ENCODE data around the gene RPP25L.

The RPP25L gene

DNA sequence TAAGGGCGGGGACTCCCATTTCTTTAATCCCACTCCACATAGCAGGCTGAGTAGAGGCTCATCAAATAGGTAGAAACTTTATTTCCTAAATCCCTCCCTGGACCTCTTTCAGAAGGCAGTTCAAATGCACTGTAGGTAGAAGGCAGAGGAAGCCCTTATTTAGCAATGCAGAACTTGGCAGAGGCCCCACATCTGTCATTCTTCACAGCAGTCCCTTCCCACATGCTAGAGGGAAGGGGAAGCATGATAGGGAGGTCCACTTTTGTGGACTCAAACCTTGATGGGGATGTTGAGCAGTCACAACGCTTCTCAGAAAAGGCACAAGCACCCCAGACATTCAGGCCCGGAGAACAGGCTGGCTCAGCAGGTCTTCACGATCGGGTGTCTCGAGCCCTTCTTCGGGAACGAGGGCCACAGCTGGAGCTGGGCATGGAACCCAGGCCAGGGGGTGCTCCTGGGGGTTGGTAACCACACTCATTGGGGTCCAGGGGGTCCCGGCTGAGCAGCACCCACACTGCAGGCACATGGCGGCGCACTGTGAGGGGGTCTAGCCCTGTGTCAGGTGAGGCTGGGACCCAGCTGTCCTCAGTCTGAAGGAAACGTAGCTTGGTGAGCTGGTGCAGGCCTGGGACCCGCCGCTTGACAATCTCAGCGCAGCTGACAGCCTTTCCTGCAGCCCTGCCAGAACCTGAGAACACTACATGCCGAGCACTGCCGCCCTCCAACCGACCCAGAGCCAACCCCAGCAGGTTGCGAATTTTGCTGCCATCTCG, 1.3 kb downstream of the RPP25L start:
- no peak for DNase-seq

DNA sequence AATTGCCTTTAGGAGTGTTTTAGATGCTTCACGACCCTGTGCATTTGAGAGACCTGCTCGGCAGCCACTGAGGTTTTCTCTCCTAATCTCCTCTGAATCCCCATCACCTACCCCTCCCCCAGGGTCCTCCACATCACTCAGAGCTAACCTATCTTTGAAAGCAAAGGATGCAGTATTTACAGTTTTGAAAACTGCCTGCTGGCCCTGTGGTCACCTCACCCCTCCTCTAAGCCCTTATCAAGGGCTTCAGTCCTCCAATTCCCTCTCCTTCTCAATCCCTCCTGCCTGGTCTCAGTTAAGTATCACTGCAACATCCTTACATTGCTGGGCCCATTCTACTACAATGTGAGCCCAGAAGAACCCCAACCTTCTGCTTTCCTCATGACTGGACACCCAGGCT, 4.6 kb downstream of the RPP25L start:
- no peak for DNase-seq

DNA sequence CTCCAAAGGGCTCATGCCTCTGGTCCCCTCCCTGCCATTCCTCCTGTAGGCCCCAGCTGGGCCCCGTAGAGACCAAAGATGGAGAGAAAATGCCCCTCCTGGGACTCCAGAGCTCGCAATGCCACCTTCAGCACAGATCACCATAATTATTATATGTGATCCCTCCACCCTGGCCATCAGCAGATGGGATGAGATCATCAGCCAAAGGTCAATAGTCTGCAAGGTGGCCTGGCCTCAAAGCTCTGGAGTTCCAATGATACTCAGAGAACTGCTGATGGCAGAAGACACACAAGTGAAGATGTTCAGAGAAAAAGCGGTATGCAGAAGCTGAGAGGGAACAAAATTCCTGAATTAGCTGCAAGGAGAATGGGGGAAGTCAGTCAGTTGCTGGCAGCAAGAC, 5.0 kb downstream of the RPP25L start:
- DNase-seq = no peak

DNA sequence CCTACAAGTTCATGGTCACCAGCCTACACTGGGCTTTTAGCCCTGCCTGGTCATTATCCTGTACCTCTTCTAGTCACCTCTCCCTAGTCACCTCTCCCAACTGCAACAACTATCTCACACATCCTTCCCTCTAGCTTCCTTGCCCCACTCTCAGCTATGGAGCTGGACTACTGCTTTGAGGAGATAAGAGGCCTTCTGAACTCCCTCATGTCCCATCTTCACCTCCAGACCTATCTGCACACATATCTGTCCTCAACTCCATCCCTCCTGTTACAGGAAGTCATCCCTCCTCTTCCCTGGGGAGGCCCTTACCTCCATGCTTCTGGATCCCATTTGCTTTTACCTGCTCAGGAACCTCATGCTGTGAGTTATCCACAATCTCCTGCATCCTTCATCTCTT, 5.7 kb downstream of the RPP25L start:
- DNase-seq = no peak

DNA sequence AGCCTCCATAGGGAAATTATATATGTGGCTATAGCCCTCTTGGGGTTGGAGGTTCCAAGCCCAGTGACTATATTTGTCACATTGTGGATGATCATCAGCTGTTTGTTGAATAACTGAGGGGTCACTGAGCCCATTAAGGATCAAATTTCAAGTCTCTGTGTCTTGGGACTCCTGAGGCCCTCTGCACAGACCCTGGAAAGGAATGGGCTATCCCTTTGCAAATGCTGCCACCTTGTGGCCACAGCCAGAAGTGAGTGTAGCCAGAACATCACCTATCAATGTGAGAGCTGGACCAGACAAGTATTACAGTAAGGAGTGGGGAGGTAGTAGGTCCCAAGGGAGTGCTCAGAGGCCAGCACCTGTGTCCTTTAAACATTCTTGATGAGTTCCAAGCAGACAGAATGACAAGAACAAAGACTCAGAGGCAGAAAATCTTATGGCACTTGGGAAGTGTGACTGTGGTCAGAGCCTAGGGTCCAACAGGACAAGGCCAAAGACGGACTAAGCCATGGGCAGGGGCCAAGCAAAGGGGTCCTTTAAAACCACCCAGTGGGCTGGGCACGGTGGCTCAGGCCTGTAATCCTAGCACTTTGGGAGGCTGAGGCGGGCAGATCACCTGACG, 8.2 kb downstream of the RPP25L start:
- peak; percentile 69 for DNase-seq

DNA sequence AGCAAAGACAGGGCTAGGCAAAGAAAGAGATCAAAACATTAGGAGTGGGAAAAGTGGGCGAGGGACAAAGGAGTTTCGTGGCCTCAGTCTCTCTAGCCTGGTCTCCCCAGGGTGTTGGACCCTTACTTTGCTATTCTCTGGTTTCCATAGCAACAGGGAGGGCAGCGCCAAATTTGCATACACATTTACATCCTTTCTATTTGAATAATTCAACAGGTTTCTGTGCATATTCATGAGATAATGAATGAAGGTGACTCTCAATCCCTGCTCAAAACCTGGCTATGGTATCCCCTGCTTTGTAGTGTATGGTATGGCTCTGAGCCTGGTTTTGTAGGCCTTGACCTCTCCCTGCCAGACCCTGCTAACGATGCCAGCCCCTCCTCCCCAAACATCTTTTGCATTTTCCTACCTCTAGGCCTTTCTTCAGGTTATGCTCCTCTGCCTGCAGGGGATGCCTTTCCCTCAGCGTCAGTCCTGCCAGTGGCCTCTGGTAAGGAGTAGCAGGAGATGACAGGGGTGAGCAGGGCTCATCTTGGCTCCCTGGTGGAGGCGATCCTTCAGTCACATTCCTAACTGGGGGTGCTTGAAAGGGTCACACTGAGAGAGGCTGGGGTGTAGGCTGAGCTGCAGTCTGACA, 9.8 kb downstream of the RPP25L start:
- DNase-seq = no peak

DNA sequence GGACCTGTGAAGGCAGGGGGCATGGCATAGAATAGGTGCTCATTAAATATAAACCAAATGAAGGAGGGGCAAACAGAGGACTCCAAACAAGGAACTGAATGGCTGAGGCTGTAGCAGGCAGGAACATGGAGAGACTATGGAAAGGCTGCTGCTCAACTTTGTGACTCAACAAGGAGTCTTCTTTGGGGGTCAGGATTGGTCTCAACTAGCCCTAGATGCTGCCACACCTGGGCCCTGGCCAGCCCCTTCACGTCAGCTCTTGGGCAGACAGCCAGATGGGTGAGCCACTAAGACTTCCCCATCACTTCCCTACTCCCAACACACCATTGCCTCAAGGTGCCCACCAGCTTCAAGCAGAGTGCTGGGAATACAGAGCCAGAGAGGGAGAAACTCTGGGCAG, 11.0 kb downstream of the RPP25L start:
- no peak for DNase-seq

DNA sequence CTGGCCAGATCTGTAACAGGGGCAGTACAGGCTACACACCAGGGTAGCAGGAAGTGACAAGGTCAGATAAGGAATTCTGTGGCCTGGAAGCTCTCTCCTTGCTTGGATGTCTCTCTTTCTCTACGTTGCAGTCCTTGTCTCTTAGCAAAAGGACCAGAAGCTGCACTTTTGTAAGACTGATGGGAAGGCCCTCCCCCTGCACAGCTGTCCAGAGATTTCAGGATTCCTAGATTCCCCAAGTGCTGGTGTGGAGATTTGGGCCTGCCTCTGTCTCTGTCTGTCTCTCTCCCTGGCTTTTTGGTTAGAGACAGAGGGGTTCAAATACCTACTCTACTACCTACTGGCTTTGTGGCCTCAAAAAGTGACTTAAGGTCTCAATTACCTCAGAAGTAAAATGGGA, 12.4 kb downstream of the RPP25L start:
- no peak for DNase-seq

DNA sequence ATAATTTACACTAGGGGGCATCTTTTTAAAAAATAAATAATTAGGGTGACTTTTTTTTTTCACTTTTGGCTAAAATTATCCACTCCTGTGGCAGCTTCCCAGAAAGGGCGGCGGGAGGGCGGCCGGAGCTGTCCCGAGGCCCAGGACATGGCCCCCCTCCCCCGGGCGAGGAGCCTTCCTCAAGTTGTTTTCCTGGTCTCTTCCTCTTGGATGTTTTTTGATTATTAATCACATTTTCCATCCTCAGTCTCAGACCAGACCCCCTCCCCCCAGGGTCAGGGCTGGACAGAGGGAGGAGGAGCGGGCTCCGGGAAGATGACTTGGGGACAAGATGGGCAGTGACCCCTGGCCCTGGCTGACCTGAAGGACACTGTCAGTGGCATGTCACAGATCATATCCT, 17.7 kb downstream of the RPP25L start:
- no peak for DNase-seq

DNA sequence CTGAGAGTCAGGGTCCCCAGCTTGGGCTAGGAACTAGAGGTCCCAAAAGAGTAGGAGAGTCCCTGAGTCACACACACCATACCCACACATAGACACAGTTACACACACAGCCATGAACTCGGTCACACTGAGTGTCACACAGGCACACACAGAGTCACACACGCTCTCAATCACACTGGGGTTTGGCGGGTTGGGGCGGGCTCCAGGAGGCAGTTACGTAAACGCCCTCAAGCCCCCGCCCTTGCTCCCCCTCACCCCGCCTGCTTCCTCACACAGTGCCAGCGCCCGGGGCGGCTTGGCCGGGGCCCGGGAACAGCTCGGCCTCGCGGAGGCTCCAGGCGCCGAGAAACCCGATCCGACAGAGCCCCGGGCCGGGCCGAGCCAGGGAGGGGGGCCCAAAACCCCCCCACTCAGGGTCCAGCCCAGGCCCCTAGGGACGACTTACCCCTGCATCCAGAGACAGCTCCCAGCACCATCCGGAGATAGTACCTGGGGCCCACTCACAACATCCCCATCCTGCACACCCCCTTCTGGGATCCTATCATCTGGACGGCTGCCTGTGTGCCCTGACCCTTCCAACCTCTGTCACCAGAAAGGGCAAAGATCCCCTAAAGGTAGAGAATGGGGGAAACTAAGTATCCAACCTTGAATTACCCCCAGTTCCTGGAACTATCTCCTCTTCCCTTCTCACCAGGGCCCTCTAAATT, 18.8 kb downstream of the RPP25L start:
- DNase-seq = peak; percentile 29

DNA sequence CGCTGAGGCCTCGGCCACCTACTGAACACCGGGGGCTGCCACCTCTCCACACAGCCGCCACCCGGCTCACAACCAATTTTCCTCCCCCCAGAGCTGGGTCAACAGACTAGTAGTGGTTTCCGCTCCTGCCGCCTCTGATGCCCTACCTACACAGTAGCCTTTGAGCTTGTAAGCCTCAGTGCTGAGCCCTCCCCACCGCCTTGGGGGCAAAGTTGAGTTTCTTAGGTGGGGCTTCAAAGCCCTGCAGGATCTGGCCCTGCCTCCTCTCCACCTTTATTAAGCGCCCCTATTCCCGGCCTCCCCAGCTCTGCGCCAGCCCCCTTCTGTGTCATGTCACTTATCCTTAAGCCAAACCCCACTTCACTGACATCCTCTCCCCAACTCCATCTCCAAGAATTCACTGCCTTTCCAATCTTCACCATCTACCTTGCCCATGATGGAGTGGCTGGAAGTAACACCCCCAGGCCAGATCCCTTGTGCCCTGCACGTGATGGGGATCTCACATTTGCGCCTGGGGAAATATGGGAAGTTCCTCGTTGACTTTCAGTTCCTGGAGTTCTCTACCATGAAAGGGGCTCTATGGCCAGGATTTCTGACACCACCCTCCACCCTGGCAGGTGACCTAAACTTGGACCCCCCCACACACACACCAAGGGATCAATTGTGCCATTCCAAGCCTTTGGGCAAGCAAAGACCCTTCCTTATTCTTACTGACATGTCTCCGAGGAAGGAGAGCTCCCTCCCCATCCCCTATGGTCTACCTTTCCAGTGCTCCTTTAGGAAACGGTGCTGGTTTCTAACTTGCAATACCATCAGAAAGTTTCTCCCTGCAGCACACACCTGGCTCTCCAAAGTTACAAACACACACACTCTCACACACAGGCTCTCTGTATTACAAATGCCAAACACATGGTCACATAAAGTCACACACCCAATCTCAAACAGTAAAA, 19.7 kb downstream of the RPP25L start:
- DNase-seq = no peak

DNA sequence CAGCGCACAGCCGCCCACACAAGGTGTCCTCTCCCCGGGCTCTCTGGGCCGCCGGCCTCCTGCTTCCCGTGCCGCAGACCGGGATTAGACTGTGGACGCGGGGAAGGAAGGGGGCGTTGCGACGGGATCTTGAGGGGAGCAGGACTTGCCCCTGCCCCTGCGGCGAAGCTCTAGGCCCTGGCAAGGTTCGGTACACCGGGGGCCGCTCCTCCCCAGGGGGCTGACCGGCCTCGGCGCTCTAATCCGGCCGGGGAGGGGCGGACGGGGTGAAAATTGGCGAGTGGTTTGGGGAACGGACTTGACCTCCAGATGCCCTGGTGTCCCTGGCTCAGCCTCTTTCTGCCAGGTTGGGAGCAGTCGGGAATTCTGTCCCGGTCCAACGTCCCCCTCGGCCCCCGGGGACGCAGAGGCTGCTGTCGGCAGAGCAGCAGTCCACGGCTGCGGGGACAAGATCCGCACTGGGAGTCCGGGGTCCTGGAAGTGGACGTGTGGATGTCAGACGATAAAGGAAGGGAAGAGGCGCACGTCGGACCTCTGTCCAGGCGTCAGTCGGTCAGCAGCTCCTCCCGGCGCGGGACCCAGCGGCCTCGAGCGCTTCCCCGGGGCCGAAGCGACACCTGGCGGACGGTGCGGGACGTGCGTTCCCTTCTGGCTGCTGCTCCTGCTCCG, 20.5 kb downstream of the RPP25L start:
- DNase-seq = peak; percentile 19

DNA sequence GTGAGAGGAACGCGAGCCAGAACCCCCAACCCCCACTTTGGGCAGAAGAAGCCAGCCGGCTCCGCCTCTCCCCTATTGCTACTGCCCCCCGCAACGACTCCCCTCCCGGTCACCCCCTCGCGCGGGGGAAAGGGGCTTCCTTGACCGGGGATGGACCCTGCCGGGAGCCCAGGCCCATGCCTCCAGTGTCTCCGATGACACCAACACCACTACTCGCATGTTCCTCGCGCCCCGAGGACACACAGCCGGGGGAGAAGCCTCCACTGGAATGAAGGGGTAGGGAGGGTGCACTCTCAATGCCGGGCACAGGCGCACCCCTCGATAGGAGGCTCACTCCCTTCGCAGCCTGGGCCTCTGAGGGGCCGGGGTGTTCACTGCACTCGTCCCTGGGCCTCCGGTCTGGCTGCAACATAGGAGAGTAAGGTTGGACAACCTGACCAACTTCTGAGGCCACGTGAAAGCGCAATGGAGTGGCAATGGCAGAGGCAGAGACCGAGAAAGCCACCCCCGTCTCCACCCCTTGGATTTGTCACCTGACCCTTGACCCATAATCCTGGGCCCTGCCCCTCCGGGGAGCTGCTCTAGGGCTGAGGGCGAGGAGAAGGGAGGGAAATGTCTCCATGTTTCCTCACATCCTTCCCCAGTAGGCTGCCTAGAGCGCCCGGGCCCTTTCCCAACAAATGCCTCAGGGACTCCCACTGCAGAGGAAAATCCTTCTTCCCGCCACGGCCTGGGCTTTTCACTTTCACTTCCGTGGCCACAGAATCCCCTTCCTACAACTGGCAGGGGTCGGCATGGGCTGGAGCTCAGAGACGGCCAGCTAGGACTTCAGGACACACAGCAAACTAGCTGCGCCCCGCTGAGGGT, 21.3 kb downstream of the RPP25L start:
- DNase-seq = no peak

DNA sequence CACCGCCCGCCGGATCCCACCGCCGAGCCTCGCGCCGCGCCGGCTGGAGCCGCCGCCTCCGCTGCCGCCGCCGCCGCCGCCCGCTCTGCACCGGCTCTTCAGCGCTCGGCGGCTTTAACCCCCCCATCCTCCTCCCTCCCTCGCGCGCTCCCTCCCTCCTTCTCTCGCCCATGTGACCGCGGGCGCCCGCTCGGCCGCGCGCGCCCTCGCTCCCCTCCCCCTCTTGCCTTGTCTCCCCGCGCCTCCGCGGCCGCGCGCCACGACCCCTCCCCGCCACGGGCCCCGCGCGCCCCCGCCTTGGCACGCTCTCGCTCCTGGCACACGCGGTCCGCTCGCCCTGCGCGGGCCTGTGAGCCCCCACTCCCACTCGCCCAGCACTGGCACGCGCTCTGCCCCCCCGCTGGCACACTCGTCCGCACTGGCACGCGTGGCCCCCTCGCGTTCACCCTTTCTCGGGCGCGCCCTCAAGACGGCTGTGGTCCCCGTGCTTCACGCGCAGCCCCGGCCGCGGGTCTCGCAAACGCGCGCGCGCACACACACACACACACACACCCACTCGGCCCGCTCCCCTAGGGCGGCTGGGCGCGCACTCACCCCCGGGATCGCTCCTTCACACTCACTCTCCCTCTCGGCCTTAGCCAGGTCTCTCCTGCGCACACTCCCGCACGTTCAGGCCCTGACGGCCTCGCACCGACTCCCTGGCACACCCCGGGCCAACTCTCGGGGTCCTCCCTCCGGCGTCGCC, 22.1 kb downstream of the RPP25L start, which contains the start of gene CNTFR:
Gene CNTFR, minus strand, starts transcription at position 89 of the 745 bp plus-strand sequence. CDS start 20,743 bp downstream, outside the sequence.
- DNase-seq = peak; percentile 18

DNA sequence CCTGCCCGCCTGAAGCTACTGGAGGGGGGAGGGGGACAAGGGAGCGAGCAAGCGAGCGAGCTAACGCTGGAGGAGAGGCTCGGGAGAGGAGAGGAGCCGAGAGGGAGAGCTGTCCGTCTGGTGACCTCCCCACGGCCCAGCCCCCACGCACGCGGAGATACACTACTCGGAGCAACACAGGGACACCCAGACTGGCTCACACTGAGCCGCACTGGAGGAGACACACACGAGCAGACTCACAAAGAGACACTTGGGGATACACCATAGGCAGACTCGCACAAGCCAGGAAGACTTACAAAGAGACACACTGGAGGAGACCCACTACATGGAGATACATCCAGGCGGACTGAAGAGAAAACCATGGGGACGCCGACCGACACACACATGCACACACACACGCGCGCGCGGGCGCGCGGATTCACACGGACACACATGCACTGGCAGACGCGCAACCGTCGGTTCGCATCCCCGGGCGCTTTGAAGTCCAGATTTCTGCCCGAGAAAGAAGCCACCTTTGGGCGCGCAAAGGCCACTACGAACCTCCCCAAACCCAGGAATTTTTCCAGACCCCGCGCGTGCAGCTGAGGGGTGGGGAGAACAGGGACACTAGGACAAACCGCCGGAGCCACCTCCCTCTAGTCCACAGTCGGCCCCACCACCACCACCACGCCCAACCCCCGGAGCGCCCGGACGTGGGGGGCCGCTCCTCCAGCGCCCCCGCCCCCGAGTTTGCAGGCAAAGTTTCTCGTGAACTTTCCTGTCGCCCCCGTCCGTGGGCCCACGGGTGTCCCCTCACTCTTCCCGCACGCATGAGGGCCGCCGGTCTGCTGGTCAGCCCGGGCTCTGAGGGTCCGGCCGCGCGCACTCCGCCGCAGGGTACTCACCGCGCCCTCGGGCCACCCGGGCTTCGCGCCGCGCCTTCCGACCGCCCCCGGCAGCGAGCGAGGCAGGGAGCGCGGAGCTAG, 22.9 kb downstream of the RPP25L start:
- no peak for DNase-seq

DNA sequence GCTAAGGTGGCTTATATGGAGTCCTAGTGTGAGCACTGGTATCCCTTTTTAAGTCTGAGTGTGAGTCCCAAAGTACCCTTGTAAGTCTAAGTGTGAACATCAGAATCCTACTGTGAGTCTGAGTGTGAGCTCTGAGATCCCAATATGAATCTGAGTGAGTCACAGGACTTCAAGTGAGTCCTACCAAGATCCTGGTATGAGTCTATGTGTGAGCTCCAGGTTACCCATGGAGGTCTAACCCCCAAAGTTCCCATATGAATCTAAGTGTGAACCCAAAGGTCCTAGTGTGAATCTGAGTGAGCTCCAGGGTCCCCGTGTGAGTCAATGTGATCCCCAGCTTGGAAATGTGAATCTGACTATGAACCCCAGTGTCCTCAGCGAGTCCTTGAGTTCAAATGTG, 24.6 kb downstream of the RPP25L start:
- no peak for DNase-seq

DNA sequence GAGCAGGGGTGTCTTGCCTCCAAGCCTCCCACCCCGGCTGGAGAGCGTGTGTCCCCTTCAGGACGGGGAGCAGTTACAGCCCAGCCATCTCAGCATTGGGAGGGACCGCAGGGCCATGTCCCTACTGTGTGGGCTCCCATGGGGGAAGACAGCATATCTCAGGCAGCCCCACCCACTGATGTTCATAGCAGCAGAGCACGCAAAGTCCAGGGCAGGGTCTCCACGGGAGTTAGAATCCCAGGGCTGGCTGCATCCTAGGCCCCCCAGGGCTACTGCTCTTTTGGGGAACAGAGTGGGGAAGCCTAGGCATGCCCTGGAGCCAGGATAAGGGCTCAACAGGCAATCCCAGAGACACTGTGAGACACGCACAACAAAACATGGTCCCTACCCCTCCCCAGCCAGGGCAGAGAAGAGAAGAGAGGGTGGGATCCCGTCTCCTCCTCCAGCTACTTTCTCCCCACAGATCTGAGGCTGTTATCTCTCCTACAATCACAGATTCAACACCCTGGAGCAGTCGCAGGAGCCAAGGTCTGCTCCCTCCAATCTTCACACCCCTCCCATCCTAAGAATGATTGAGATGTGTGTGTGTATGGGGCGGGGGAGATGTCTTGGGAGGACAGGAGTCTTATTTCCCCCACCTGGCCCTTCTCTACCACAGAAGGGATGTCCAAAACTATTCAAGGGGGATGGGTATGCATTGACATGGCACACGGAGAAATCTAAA, 25.8 kb downstream of the RPP25L start:
- no peak for DNase-seq

DNA sequence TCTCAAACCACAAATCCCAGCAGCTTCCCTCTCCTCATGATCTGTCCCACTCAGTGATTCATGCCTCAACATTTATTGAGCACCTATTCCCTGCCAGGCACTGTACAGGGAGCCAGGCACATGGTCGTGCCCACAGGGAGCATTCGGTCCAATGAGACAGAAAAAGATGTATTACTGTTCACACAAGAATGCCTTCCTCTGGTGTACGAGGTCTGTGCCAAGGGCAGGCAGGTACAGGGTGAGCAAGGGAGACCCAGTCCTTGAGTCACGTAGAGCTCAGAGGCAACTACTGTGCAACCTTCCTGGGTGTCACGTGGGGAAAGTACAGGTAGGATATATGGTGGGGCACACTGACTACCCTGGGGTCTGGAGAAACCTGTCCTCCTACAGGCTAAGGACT, 26.9 kb downstream of the RPP25L start:
- no peak for DNase-seq
